Cardiac septum (tissue), 1 donor: ENCODE results near the gene TBX21. TPM values are rescaled to one million over a fixed set of nuclear protein-coding genes. Genes with fewer than 3 reads are reported as not detected.
"Not testable (repeated sequence)": the region's sequence is repeated elsewhere in the genome, so short reads cannot be mapped to it uniquely, and the experiment has no call there.

Experiments used
- DNase-seq: peaks from one replicate; pipeline ENCODE4 v3.0.0-alpha.2; 2020; ENCODE audit warnings: low spot score
- intact Hi-C: fragments of 100-400 bp; cut with DNase I; formaldehyde crosslinking; loops from one replicate; pipeline ENCODE4 v1.14.0; 2022
- total RNA-seq: library from RNA; stranded (reverse); fragmentation: NEBNext Ultra II Directional; extraction: Animal tissue kit (Norgen Biotek cat#: 25700); gene quantifications from one replicate; pipeline ENCODE4 v1.2.1, GENCODE V29; 2021
- donor health status: DM: no; HTN: no; CAD: no.

Gene TBX21
- total RNA-seq, 1 donor from 2014 or later, result 0.30 TPM

DNA sequence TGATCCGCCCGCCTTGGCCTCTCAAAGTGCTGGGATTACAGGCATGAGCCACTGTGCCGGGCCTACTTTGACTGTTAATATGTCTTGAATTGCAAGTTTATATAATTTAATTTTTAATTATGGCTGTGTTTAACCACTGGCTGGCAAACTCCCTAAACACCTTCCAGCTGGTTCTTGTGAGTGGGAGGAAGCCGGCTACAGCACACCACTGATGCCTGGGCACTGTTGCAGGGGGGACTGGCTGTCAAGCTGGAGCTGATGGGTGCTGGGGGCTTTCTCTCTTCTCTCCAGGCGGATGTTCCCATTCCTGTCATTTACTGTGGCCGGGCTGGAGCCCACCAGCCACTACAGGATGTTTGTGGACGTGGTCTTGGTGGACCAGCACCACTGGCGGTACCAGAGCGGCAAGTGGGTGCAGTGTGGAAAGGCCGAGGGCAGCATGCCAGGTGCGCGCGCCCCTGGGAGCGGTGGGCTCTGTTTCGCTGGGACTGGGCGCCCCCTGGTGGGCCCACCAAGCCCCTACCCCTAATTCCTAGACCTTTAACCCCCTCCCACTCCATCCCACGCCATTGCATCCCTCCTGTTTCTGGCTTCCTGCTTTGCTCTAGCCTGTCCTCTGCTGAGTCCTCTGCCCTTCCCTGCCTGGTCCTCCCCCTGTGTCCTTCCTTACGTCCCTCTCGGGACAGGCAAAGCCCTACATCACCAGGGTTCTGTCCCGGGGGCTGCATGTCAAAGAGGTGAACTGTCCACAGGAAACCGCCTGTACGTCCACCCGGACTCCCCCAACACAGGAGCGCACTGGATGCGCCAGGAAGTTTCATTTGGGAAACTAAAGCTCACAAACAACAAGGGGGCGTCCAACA, 9.5 kb downstream of the TBX21 start:
- DNase-seq, result no peak
- intact Hi-C loops, result no loop called here

- intact Hi-C loops, result no loop called here
- no peak for DNase-seq
Measured at GRCh38 chr17:47744168-47745036, 11.4 kb downstream of the TBX21 start.

DNA sequence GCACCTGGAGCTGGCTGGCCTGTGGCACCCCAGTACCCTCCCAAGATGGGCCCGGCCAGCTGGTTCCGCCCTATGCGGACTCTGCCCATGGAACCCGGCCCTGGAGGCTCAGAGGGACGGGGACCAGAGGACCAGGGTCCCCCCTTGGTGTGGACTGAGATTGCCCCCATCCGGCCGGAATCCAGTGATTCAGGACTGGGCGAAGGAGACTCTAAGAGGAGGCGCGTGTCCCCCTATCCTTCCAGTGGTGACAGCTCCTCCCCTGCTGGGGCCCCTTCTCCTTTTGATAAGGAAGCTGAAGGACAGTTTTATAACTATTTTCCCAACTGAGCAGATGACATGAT, 12.0 kb downstream of the TBX21 start:
- no peak for DNase-seq
- intact Hi-C loops, result no loop called here

DNA sequence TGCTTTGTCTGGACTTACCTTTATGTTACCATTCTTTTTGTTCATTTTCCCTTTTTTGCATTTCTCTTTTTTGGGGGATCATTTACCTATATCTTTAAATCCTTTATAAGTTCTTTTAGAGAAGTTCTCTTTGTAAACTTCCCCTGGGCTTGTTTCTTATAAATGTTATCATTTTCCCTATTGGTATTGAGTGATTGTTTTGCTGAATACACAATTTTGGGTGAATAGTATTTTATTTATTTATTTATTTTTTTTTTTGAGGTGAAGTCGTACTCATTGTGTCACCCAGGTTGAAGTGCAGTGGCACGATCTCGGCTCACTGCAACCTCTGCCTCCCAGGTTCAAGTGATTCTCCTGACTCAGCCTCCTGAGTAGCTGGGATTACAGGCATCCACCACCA, 18.4 kb downstream of the TBX21 start:
- no peak for DNase-seq
- intact Hi-C loops, result no loop called here

DNA sequence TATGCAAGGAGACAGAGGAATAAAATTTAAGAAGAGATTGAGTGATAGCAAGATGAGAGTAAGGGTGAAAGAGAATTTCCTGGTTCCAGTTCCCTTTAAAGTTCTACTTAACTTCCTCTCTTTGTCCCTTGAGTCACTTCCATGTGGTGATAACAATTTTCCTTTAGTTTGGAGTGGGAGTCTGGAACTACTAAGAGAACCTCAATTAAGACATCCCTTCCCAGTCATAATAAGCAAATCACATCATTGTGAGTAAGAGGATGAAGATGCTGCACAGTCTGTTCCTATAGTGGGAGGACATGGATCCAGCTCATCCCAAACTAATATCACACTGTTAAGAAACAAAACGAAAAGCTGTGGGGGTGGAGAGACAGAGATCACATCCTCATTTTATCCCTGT, 24.4 kb downstream of the TBX21 start:
- DNase-seq, result no peak
- intact Hi-C loops, result no loop called here

- intact Hi-C loops, result no loop called here
- DNase-seq, result no peak
Measured at GRCh38 chr17:47760409-47761140, 27.5 kb downstream of the TBX21 start.

DNA sequence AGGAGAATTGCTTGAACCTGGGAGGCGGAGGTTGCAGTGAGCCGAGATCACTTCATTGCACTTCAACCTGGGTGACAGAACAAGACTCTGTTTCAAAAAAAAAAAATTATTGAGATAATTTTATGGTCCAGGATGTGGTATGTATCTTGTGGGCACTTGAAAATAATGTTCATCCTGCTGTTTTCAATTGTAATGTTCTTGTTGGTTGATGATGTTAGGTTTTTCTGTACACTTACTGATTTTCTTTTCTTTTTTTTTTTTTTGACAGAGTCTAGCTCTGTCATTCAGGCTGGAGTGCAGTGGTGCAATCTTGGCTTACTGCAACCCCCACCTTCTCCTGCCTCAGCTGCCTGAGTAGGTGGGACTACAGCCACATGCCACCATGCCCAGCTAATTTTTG, 29.7 kb downstream of the TBX21 start:
- DNase-seq, result no peak
- intact Hi-C loops, result no loop called here

DNA sequence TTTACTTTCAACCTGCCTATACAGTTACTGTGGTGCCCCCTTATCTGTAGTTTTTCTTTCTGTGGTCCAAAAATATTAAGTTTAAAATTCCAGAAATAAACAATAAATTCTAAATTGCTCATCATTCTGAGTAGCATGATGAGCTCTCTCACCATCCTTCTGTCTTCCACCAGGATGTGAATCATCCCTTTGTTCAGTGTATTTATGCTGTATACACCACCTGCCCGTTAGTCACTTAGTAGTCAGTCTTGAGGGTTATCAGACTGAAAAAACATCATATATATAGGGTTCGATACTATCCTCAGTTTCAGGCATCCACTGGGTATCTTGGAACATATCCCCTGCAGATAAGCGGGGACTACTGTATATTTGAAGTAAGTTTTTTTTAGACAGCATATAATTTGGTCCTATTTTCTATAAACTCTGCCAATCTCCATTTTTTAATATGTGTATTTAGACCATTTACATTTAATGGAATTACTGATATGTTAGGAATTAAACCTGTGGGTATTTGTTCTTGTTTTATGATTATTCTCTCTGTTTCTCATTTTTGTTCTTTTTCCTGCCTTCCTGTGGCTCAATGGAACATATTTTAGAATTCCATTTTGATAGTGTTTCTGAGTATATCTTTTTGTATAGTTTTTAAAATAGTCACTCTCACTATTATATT, 31.0 kb downstream of the TBX21 start:
- DNase-seq, result no peak
- intact Hi-C loops, result no loop called here

- DNase-seq, intact Hi-C loops: not testable (repeated sequence)
Measured at GRCh38 chr17:47773649-47774048, 40.6 kb downstream of the TBX21 start.

GRCh38 chr17:47774331-47774730, 41.3 kb downstream of the TBX21 start:
- no peak for DNase-seq
- intact Hi-C loops, result no loop called here

GRCh38 chr17:47774987-47775580, 42.0 kb downstream of the TBX21 start:
- intact Hi-C loops, result no loop called here

GRCh38 chr17:47776330-47777197, 43.5 kb downstream of the TBX21 start:
- intact Hi-C loops, result no loop called here
- no peak for DNase-seq

More at GRCh38 chr17:47774987-47775580, 42.0 kb downstream of the TBX21 start:
- no peak for DNase-seq

- DNase-seq, result no peak
- intact Hi-C loops, result no loop called here
Measured at GRCh38 chr17:47778184-47778635, 45.2 kb downstream of the TBX21 start.

GRCh38 chr17:47781397-47781796, 48.4 kb downstream of the TBX21 start:
- DNase-seq, result no peak
- intact Hi-C loops, result no loop called here

DNA sequence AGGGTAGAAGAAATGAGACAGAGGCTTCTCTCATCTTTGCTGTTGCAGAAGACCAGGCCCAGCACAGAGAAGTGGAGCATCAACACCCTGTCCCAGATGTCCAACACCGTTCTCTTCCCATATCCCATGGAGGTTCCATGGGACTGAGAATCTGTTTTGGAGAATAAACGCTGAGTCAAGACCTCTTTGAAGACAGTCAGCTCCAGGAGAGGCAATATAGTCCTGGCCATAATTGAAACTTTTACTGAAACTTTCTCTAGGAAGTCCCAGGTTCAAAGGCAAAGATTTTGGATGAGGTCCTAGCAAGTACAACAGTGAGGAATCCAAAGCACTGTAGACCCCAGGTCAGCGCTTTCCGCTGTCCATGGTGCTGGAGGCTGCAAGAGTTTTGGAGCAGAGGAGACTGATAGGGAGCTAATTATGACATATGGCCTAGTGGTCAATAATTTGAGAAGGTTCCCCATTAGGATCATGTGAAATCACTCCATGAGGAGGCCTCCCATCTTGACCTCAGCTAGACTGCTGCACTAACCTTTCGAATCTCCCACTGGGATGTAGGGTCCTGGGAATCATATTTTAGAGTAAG, 52.6 kb downstream of the TBX21 start:
- no peak for DNase-seq
- intact Hi-C loops, result no loop called here

DNA sequence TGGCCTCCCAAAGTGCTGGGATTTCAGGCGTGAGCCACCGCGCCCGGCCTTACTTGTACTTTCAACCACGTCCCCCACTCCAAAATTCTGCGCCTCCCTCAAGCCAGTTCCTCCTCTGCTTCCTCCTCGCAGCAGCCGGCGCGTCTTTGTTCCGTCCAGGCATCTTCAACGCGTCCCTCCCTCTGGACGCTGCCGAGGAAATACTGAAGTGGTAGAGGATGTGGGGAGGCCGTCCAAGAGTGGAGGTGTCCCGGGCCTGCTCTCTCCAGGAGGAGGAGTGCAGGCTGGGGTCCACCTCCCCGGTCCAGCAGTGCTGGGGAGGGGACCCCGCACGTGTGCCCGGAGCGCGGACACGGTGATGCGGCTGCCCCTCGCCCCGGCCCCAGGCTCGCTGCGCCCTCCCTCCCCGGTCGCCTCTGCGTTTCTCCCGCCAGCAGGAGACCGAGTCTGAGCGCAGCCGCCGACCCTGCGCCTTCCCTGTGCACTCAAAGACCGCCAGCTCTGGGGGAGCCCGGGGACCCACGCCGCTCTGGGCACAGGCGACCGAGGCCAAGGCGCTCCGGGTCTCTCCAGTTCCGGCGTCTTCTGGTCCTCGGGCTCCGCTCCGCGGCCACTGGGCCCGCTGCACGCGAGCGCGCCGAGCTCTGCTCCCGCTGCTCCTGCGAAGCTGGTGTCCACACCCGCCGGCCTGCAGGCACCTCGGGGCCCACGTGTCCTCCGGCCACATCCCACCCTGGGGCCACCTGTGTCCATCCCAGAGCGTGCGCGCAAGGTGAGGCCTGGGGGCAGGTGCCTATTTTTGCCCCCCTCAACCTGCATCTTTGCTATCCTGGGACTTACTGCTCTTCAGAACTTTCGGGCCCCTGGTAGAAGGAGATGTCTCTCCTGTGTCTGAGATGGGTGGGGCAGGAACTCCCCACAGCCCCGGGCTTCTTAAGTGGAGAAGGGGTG, 56.9 kb downstream of the TBX21 start:
- intact Hi-C loops, result no loop called here
- no peak for DNase-seq

- intact Hi-C loops, result no loop called here
- DNase-seq, result no peak
Measured at GRCh38 chr17:47791025-47791424, 58.0 kb downstream of the TBX21 start.
